Measurements from ENCODE around the gene SCAMP2.

SCAMP2 gene

DNA sequence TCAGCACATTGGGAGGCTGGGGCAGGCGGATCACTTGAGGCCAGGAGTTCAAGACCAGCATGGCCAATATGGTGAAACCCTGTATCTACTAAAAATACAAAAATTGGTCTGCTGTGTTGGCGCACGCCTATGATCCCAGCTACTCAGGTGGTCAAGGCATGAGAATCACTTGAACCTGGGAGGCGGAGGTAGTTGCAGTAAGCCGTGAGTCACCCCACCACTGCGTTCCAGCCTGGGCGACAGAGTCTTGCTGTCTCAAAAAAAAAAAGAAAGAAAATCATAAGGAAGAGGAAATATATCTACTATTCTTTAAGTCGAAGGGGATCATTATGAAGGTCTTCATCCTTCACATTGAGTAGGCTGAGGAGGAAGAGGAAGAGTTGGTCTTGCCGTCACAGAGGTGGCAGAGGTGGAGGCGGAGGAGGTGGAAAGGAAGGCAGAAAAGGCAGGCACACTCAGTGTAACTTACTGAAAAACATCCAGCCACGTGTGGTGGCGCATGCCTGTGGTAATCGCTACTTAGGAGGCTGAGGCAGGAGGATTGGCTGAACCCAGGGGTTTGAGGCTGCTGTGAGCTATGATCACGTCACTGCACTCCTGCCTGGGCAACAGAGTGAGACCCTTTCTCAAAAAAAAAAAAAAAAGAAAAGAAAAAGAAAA lies 77.1 kb downstream of the SCAMP2 start:
- TF ChIP-seq EZH2phosphoT487 (IDR thresholded peaks at IDR 0.05; ENCODE audit: low read length) (no peak), EZH2 (optimal IDR thresholded peaks at IDR 0.05; ENCODE audit: low read depth, low read length) (no peak)
- TF ChIP-seq, protein P1, sequence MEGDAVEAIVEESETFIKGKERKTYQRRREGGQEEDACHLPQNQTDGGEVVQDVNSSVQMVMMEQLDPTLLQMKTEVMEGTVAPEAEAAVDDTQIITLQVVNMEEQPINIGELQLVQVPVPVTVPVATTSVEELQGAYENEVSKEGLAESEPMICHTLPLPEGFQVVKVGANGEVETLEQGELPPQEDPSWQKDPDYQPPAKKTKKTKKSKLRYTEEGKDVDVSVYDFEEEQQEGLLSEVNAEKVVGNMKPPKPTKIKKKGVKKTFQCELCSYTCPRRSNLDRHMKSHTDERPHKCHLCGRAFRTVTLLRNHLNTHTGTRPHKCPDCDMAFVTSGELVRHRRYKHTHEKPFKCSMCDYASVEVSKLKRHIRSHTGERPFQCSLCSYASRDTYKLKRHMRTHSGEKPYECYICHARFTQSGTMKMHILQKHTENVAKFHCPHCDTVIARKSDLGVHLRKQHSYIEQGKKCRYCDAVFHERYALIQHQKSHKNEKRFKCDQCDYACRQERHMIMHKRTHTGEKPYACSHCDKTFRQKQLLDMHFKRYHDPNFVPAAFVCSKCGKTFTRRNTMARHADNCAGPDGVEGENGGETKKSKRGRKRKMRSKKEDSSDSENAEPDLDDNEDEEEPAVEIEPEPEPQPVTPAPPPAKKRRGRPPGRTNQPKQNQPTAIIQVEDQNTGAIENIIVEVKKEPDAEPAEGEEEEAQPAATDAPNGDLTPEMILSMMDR (IDR thresholded peaks at IDR 0.05; ENCODE audit: low read length) = no peak
- peaks cover 8% of the 10 kb centered on the region for H3K36me3 ChIP-seq (replicated peaks; ENCODE audit: insufficient read depth, low read length)
- H3K9ac ChIP-seq (ENCODE audit: low read length) = no peak overlapping the region
- H3K27me3 ChIP-seq (replicated peaks; ENCODE audit: insufficient read depth, low read length) = no peaks in the 10 kb centered on the region
- H3K4me3 ChIP-seq (ENCODE audit: low read length) = no peak overlapping the region
- peaks cover 47% of the 10 kb centered on the region for H3F3A ChIP-seq (ENCODE audit: insufficient read depth, low read length)
- no peak overlapping the region for H3K4me2 ChIP-seq (ENCODE audit: low read depth, low read length)
- no peak overlapping the region for H3K27ac ChIP-seq (ENCODE audit: low read length)
- H3K4me1 ChIP-seq (ENCODE audit: low read length) = peaks cover 55% of the 10 kb centered on the region
- H3K79me2 ChIP-seq (ENCODE audit: low read length) = peaks cover 92% of the 10 kb centered on the region
- no peaks in the 10 kb centered on the region for H3K9me2 ChIP-seq (replicated peaks; ENCODE audit: insufficient read depth, low read length)
- no peaks in the 10 kb centered on the region for H3K9me3 ChIP-seq (replicated peaks; ENCODE audit: insufficient read depth, low read length)
- no peak overlapping the region for H2AFZ ChIP-seq (ENCODE audit: low read length)
- H4K20me1 ChIP-seq (ENCODE audit: insufficient read depth, low read length) = peaks cover 39% of the 10 kb centered on the region
- DNase-seq = no peak

DNA sequence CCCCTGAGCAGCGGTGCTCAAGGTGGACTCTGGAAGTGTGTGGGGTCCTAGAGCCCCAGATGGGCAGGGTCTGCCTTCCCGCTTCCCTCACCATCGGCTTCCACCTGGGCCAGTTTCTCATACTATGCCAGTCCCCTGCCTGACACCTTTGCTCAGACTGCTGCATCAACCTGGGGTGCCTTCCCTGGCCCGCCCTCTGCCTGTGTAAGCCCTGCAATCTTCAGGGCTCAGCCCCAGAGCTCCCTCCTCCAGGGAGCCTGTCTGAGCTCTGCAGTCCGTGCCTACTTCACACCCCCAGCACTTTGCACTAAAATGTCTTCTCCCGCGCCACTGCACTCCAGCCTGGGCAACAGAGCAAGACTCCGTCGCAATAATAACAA lies 78.2 kb downstream of the SCAMP2 start:
- Histone ChIP-seq H3K9ac (ENCODE audit: low read length) (no peak overlapping the region), H3K36me3 (replicated peaks; ENCODE audit: insufficient read depth, low read length) (no peaks in the 10 kb centered on the region; the same call in 1 of the 2 replicates), H3K4me2 (ENCODE audit: low read depth, low read length) (no peak overlapping the region), H3K4me1 (ENCODE audit: low read length) (peaks cover 65% of the 10 kb centered on the region), H3K9me2 (replicated peaks; ENCODE audit: insufficient read depth, low read length) (no peaks in the 10 kb centered on the region), H3K4me3 (ENCODE audit: low read length) (no peak overlapping the region), H3K79me2 (ENCODE audit: low read length) (peaks cover 94% of the 10 kb centered on the region), H2AFZ (ENCODE audit: low read length) (no peak overlapping the region), H3F3A (ENCODE audit: insufficient read depth, low read length) (peaks cover 52% of the 10 kb centered on the region), H3K27ac (ENCODE audit: low read length) (no peak overlapping the region), H3K9me3 (replicated peaks; ENCODE audit: insufficient read depth, low read length) (no peaks in the 10 kb centered on the region), H4K20me1 (ENCODE audit: insufficient read depth, low read length) (peaks cover 40% of the 10 kb centered on the region), H3K27me3 (replicated peaks; ENCODE audit: insufficient read depth, low read length) (no peaks in the 10 kb centered on the region)
- TF ChIP-seq EZH2 (optimal IDR thresholded peaks at IDR 0.05; ENCODE audit: low read depth, low read length) (no peak), EZH2phosphoT487 (IDR thresholded peaks at IDR 0.05; ENCODE audit: low read length) (no peak)
- TF ChIP-seq, protein P1 (IDR thresholded peaks at IDR 0.05; ENCODE audit: low read length) = no peak
- no peak for DNase-seq

DNA sequence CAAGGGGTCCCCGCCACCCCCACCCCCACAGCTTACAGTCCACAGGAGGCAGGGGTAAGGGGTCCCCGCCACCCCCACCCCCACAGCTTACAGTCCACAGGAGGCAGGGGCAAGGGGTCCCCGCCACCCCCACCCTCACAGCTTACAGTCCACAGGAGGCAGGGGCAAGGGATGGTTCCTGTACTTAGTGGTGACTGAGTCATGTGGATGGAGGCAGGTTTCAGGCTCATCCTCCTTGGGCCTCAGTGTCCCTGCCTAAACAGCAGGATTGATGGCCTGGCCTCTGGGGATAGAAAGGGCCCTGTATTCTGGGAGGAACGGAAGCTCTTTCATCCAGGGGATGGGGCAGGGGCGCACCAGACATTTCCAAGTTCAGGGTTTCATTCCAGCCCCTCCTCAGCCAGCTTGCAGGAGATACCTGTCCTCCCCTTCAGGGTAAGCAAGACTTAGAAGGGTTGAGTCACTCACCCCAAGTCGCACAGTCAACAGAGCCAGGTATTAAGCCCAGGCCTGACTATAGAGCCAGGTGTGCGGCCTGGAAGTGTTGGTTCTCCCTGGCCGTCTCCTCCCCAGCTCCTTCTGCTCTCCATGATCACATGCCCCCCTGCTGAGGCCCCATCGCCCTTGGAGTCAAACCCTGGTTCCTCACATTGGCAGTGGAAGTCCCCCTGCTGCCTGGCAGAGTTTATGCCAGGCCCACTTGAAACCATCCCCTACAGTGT lies 78.8 kb downstream of the SCAMP2 start:
- H3K36me3 ChIP-seq (replicated peaks; ENCODE audit: insufficient read depth, low read length) = no peaks in the 10 kb centered on the region; the same call in 1 of the 2 replicates
- no peak for TF ChIP-seq EZH2 (optimal IDR thresholded peaks at IDR 0.05; ENCODE audit: low read depth, low read length)
- TF ChIP-seq, protein P1 (IDR thresholded peaks at IDR 0.05; ENCODE audit: low read length) = no peak
- TF ChIP-seq EZH2phosphoT487 (IDR thresholded peaks at IDR 0.05; ENCODE audit: low read length) = no peak
- no peak overlapping the region for H3K27ac ChIP-seq (ENCODE audit: low read length)
- no peak overlapping the region for H3K4me3 ChIP-seq (ENCODE audit: low read length)
- H3F3A ChIP-seq (ENCODE audit: insufficient read depth, low read length) = peaks cover 52% of the 10 kb centered on the region
- no peaks in the 10 kb centered on the region for H3K9me2 ChIP-seq (replicated peaks; ENCODE audit: insufficient read depth, low read length)
- H3K4me2 ChIP-seq (ENCODE audit: low read depth, low read length) = no peak overlapping the region
- peaks cover 99% of the 10 kb centered on the region for H3K79me2 ChIP-seq (ENCODE audit: low read length)
- H4K20me1 ChIP-seq (ENCODE audit: insufficient read depth, low read length) = peaks cover 35% of the 10 kb centered on the region
- H3K9me3 ChIP-seq (replicated peaks; ENCODE audit: insufficient read depth, low read length) = no peaks in the 10 kb centered on the region
- H2AFZ ChIP-seq (ENCODE audit: low read length) = no peak overlapping the region
- peaks cover 65% of the 10 kb centered on the region for H3K4me1 ChIP-seq (ENCODE audit: low read length)
- H3K9ac ChIP-seq (ENCODE audit: low read length) = no peak overlapping the region
- H3K27me3 ChIP-seq (replicated peaks; ENCODE audit: insufficient read depth, low read length) = no peaks in the 10 kb centered on the region
- no peak for DNase-seq

Data from MM.1S (cell line).